GM19397 (cell line): Measurements from ENCODE around the gene TRAF5.
"Not testable (repeated sequence)": the region's sequence is repeated elsewhere in the genome, so short reads cannot be mapped to it uniquely, and the experiment has no call there.

ENCODE experiments used
- ATAC-seq: cut with Tn5 transposase; IDR thresholded peaks from one replicate; pipeline ENCODE4 v1.9.1; 2021; ENCODE audit warnings: mild to moderate bottlenecking, moderate library complexity; ENCODE audit not compliant: unreplicated experiment

Gene TRAF5

GRCh38 chr1:211376807-211377470 is 50.3 kb downstream of the TRAF5 start:
- no peak for ATAC-seq

GRCh38 chr1:211377539-211378450 is 51.2 kb downstream of the TRAF5 start:
- ATAC-seq, result no peak

GRCh38 chr1:211378844-211379243 is 52.2 kb downstream of the TRAF5 start:
- ATAC-seq, result no peak

GRCh38 chr1:211379446-211379845 is 52.8 kb downstream of the TRAF5 start:
- ATAC-seq, result no peak

GRCh38 chr1:211381481-211382181 is 55.0 kb downstream of the TRAF5 start:
- ATAC-seq, result no peak

- ATAC-seq, result no peak
Observed at GRCh38 chr1:211382182-211382713, 55.6 kb downstream of the TRAF5 start.

GRCh38 chr1:211382714-211383480 is 56.3 kb downstream of the TRAF5 start:
- peak; percentile 98 for ATAC-seq

GRCh38 chr1:211384524-211384923 is 57.9 kb downstream of the TRAF5 start:
- ATAC-seq, result no peak

- ATAC-seq, result no peak
Observed at GRCh38 chr1:211386921-211387320, 60.3 kb downstream of the TRAF5 start.

GRCh38 chr1:211390829-211391228 is 64.2 kb downstream of the TRAF5 start:
- ATAC-seq, result not testable (repeated sequence)

GRCh38 chr1:211393203-211393602 is 66.6 kb downstream of the TRAF5 start:
- ATAC-seq, result no peak

GRCh38 chr1:211398266-211398930 is 71.8 kb downstream of the TRAF5 start:
- ATAC-seq, result not testable (repeated sequence)

GRCh38 chr1:211399851-211400393 is 73.3 kb downstream of the TRAF5 start:
- not testable (repeated sequence) for ATAC-seq

GRCh38 chr1:211401751-211402150 is 75.1 kb downstream of the TRAF5 start:
- ATAC-seq, result not testable (repeated sequence)

GRCh38 chr1:211406086-211406485 is 79.5 kb downstream of the TRAF5 start:
- not testable (repeated sequence) for ATAC-seq

GRCh38 chr1:211407749-211408148 is 81.1 kb downstream of the TRAF5 start:
- not testable (repeated sequence) for ATAC-seq

GRCh38 chr1:211411639-211412038 is 85.0 kb downstream of the TRAF5 start:
- ATAC-seq, result no peak

- ATAC-seq, result no peak
Observed at GRCh38 chr1:211415700-211416099, 89.1 kb downstream of the TRAF5 start.

- peak; percentile 47 for ATAC-seq
Observed at GRCh38 chr1:211416246-211416627, 89.6 kb downstream of the TRAF5 start.
